ENCODE results near the gene IL1A. TPM values are rescaled to one million over a fixed set of nuclear protein-coding genes. Genes with fewer than 3 reads are reported as not detected.

The IL1A gene
- total RNA-seq, 1 donor from 2014 or later, result 2.4 TPM

DNA sequence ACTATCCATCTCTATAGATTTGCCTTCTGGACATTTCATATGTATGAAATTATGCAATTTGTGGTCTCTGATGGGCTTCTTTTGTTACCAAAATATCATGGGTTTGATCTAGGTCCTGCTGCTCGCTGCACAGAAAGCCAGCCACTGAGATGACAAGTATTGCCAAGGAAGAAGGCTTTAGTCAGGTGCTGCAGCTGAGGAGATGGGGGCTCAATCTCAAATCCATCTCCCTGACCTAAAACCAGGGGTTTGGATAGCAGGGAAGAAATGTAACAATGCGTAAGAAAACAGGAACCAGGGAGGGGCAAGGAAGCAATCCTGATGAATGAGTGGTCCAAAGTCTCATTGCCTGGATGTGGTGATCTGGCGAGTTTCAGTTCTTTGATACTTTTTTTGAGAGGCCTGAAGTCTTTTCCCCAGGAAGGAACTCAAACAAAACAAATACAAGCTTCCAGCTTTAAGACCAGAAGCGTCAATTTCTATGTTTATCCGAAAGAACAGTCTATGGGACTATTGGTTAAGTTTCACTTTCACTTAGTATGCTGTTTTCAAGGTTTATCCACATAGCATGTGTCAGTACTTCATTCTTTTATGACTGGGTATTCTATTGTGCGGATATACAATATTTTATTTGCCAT is 16.5 kb downstream of the IL1A start:
- H3K27me3 ChIP-seq (ENCODE audit: control insufficient read depth, insufficient read depth, low read length), result no peaks in the 10 kb centered on the region
- TF ChIP-seq, protein P1, sequence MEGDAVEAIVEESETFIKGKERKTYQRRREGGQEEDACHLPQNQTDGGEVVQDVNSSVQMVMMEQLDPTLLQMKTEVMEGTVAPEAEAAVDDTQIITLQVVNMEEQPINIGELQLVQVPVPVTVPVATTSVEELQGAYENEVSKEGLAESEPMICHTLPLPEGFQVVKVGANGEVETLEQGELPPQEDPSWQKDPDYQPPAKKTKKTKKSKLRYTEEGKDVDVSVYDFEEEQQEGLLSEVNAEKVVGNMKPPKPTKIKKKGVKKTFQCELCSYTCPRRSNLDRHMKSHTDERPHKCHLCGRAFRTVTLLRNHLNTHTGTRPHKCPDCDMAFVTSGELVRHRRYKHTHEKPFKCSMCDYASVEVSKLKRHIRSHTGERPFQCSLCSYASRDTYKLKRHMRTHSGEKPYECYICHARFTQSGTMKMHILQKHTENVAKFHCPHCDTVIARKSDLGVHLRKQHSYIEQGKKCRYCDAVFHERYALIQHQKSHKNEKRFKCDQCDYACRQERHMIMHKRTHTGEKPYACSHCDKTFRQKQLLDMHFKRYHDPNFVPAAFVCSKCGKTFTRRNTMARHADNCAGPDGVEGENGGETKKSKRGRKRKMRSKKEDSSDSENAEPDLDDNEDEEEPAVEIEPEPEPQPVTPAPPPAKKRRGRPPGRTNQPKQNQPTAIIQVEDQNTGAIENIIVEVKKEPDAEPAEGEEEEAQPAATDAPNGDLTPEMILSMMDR (IDR thresholded peaks at IDR 0.05; ENCODE audit: insufficient read depth, low read length, poor library complexity, severe bottlenecking), result no peak
- DNase-seq (ENCODE audit: low read depth), result no peak
- no peaks in the 10 kb centered on the region for H3K36me3 ChIP-seq (ENCODE audit: control insufficient read depth, insufficient read depth, low read length)
- H3K4me3 ChIP-seq (ENCODE audit: low read depth, low read length), result no peak overlapping the region

DNA sequence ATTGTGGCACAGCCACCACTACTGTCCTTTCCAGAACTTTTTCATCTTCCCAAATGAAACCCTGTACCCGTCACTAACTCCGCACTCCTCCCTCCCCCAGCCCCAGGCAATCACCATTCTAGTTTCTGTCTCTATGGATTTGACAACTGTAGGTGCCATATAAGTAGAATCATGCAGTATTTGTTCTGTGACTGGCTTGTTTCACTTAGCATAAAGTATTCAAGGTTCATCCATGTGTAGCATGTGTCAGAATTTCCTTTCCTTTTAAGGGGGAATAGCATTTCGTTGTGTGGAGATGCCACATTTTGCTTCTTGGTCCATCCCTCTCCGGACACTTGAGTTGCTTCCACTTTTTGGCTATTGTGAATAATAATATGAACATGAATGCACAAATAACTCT is 19.0 kb downstream of the IL1A start:
- peak overlapping the region; percentile 92 for H3K4me3 ChIP-seq (ENCODE audit: low read depth, low read length)
- no peak for DNase-seq (ENCODE audit: low read depth)
- TF ChIP-seq, protein P1 (IDR thresholded peaks at IDR 0.05; ENCODE audit: insufficient read depth, low read length, poor library complexity, severe bottlenecking), result no peak
- no peaks in the 10 kb centered on the region for H3K27me3 ChIP-seq (ENCODE audit: control insufficient read depth, insufficient read depth, low read length)
- no peaks in the 10 kb centered on the region for H3K36me3 ChIP-seq (ENCODE audit: control insufficient read depth, insufficient read depth, low read length)

DNA sequence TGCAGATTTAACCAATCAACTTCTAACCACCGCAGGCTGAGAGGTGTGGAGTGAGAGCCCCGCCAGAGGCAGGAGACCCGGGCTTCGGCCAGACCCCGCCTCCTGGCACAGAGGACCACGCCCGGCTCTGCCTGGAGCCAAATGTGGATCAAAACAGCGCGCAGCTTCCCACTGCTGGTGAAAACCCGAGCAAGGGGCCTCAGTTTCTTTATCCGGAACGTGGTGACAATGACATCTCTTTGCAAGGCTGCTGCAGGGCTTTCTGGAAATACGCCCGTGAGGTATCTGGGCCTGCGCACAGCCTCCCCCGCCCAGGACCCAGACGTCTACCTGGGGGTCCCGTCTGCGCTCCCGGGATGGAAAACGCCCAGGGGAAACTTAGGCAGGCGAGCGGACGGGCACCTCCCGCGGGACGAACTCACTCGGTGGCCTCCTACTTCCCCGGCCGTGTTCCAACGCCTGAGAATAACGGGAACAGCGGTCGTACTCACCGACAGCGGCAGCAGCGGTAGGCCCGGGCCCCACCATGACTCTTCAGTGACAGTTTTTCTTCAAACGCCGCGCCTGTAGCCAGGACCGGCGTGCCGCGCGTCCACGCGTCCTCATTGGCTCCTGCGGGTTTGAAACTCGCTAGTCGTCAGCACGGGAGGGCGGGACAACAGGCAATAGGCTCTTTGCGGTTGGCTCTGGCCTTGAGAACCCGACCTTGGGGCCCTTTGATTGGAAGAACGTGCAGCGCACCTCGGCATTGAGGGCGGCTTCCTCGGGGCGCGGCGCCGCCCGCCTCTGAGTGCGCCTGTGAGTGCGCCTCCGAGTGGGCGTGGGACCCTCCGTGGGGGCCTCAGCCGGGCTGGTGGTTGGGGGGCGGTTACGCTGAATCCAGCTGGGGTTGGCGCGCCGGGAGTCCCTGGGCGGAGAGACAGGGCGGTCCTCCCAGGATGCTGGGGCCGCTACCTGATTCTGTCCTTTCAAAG is 19.9 kb downstream of the IL1A start, which contains the start of gene CKAP2L:
CKAP2L (minus strand) TSS at position 539 of the 974 bp plus-strand sequence; CDS start at position 528, 11 bp downstream.
- H3K4me3 ChIP-seq (ENCODE audit: low read depth, low read length), result peak within 1 kb of the TSS; percentile 92
- no peaks in the 10 kb centered on the region for H3K27me3 ChIP-seq (ENCODE audit: control insufficient read depth, insufficient read depth, low read length)
- TF ChIP-seq, protein P1 (IDR thresholded peaks at IDR 0.05; ENCODE audit: insufficient read depth, low read length, poor library complexity, severe bottlenecking), result no peak
- peak; percentile 98 for DNase-seq (ENCODE audit: low read depth)
- no peaks in the 10 kb centered on the region for H3K36me3 ChIP-seq (ENCODE audit: control insufficient read depth, insufficient read depth, low read length)

DNA sequence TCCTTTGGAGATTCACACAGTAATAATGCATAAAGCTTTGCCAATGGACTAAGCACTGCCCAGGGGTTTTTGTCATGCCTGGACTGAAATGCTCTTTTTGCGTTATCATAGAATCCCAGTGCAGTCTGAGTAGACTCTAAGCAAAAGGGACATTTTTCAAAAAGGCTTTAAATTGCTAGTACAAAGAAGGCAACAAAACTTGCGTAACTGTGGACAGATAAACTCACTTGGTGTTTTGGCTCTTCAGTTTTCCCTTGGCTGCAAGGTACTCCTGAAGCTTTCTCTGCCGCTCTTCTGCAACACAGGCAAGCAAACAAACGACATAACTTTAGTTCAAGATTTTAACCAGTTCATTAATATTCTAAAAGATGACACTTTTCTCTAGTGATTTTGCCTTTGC is 22.0 kb downstream of the IL1A start:
- TF ChIP-seq, protein P1 (IDR thresholded peaks at IDR 0.05; ENCODE audit: insufficient read depth, low read length, poor library complexity, severe bottlenecking), result no peak
- Histone ChIP-seq H3K27me3 (ENCODE audit: control insufficient read depth, insufficient read depth, low read length) (no peaks in the 10 kb centered on the region), H3K36me3 (ENCODE audit: control insufficient read depth, insufficient read depth, low read length) (no peaks in the 10 kb centered on the region), H3K4me3 (ENCODE audit: low read depth, low read length) (no peak overlapping the region)
- DNase-seq (ENCODE audit: low read depth), result no peak

DNA sequence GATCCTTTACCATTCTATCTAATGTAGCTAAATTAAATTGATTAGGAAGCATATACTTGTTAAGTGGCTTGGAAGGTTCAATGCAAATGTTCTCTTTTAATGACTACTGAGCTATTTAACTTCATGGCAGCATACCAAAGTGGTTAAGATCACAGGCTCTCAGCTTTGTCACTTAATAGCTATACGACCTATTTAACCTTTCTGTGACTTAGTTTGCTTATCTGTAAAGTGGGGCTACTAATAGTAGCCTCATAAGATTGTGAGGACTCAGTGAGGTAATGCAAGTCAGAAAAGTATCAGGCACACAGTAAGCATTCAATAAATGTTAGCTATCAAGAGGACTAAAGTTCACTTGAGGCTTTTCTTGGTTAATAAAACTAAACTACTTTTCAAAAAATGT is 24.1 kb downstream of the IL1A start:
- Histone ChIP-seq H3K27me3 (ENCODE audit: control insufficient read depth, insufficient read depth, low read length) (no peaks in the 10 kb centered on the region), H3K4me3 (ENCODE audit: low read depth, low read length) (no peak overlapping the region), H3K36me3 (ENCODE audit: control insufficient read depth, insufficient read depth, low read length) (no peaks in the 10 kb centered on the region)
- no peak for DNase-seq (ENCODE audit: low read depth)
- TF ChIP-seq, protein P1 (IDR thresholded peaks at IDR 0.05; ENCODE audit: insufficient read depth, low read length, poor library complexity, severe bottlenecking), result no peak

Data from kidney epithelial cell (primary cell).